ENCODE measurements around the gene PCP4L1. TPM values are rescaled to one million over a fixed set of nuclear protein-coding genes. Genes with fewer than 3 reads are reported as not detected.

PCP4L1 gene
- polyA plus RNA-seq, 6 donors from 2014 or later, result not detected

GRCh38 chr1:161298116-161298515 lies 39.6 kb downstream of the PCP4L1 start:
- ATAC-seq (ENCODE audit: low read depth in 2 of 2) (peak in 1 of 2 donors; percentile 50), DNase-seq (no peak)
- Mint-ChIP-seq H3K27me3 (no peaks in the 10 kb centered on the region), H3K4me1 (peaks cover 9 to 19% (median 16%) of the 10 kb centered on the region in 3 donors), H3K4me3 (peak overlapping the region in 1 of 8 donors; percentile 8), H3K27ac (no peak overlapping the region), H3K9me3 (no peaks in the 10 kb centered on the region), H3K36me3 (no peaks in the 10 kb centered on the region)

DNA sequence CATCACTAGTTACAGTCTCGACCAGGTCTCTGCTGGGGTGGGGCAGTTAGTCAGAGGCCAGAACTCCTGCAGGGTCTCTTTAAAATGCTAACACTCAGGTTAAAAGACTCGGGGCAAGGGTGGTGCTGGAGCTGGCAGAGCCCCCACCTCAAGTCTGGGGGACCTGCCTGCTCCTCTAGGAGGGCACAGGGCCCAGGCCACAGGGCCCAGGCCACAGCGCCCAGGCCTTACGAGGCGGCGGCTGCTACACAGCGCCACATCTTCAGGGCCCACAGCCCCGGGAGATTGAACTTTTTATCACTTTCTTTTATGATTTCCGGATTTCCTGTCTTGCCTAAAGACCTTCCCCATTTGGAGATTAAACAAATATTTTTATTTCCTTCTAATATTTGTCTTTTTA lies 40.8 kb downstream of the PCP4L1 start:
- no peaks in the 10 kb centered on the region for H3K9me3 Mint-ChIP-seq
- no peak for DNase-seq
- H3K27ac Mint-ChIP-seq, result no peak overlapping the region
- no peaks in the 10 kb centered on the region for H3K36me3 Mint-ChIP-seq
- H3K4me3 Mint-ChIP-seq, result no peak overlapping the region
- H3K27me3 Mint-ChIP-seq, result no peaks in the 10 kb centered on the region
- H3K4me1 Mint-ChIP-seq, result peaks cover 10 to 27% (median 24%) of the 10 kb centered on the region in 3 donors
- no peak for ATAC-seq (ENCODE audit: low read depth in 2 of 2)

DNA sequence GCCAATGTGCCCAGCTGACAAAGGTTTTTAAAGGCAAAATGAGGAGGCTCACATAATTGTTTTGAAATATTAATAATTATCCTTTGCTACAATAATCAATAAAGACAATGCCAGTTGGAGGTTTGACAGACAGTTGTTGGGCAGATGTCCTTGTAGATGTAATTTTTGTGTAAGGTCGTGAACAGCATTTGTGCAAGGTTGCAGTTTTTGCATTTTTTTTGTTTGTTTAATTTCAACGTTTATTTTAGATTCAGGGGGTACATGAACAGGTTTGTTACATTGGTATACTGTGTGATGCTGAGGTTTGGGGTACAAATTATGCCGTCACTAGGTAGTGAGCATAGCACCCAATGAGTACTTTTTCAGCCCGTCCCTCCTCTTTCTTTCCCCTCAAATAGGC lies 41.9 kb downstream of the PCP4L1 start:
- H3K4me1 Mint-ChIP-seq, result peaks cover 20 to 37% (median 34%) of the 10 kb centered on the region in 3 donors
- ATAC-seq (ENCODE audit: low read depth in 2 of 2) (no peak), DNase-seq (no peak)
- H3K27me3 Mint-ChIP-seq, result no peaks in the 10 kb centered on the region
- H3K9me3 Mint-ChIP-seq, result no peaks in the 10 kb centered on the region
- no peak overlapping the region for H3K4me3 Mint-ChIP-seq
- H3K27ac Mint-ChIP-seq, result no peak overlapping the region
- H3K36me3 Mint-ChIP-seq, result no peaks in the 10 kb centered on the region

- Mint-ChIP-seq H3K27ac (peak overlapping the region in 5 of 6 donors; percentile 89 to 98 (median 95)), H3K4me1 (peaks cover 23 to 38% (median 36%) of the 10 kb centered on the region in 3 donors), H3K36me3 (no peaks in the 10 kb centered on the region), H3K27me3 (no peaks in the 10 kb centered on the region), H3K9me3 (no peaks in the 10 kb centered on the region), H3K4me3 (peak overlapping the region; percentile 94 to 100 (median 98))
- no peak for DNase-seq
- no peak for ATAC-seq (ENCODE audit: low read depth in 2 of 2)
These were observed 46.7 kb downstream of the PCP4L1 start for GRCh38 chr1:161304927-161305866.

GRCh38 chr1:161305867-161306519 lies 47.4 kb downstream of the PCP4L1 start:
- peak overlapping the region; percentile 89 to 98 (median 95) for H3K27ac Mint-ChIP-seq
- ATAC-seq (ENCODE audit: low read depth in 2 of 2), result peak; percentile 88 to 92
- H3K4me1 Mint-ChIP-seq, result peaks cover 23 to 38% (median 36%) of the 10 kb centered on the region in 3 donors
- peak overlapping the region; percentile 94 to 100 (median 98) for H3K4me3 Mint-ChIP-seq
- no peaks in the 10 kb centered on the region for H3K36me3 Mint-ChIP-seq
- no peaks in the 10 kb centered on the region for H3K9me3 Mint-ChIP-seq
- no peaks in the 10 kb centered on the region for H3K27me3 Mint-ChIP-seq
- DNase-seq, result peak; percentile 89

DNA sequence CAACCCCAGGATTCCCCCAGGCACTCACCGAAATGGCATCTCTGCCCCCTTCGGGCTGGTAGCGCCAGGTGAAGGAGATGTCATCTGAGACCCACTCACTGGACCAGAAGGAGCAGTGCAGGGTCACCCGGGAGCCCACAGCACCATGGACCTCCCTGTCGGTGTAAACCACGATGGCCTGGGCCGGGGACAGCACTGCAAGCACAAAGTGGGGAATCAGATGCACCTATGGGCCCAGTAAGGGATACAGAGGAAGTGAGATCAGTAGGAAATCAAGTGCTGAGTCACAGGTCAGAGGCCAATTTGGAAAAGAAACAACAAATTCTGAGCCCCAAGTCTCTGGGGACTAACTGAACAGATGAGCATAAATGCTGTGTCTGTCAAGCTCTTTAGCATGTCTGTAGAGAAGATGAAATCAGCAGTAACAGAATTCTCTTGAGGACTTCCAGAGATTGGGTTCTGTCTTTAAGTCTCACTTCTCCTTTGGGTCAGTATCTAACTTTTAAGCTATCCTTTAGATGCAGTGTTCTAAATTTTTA lies 48.8 kb downstream of the PCP4L1 start:
- Mint-ChIP-seq H3K4me3 (peak overlapping the region in 5 of 8 donors; percentile 1 to 99 (median 70)), H3K4me1 (peaks cover 23 to 38% (median 36%) of the 10 kb centered on the region in 3 donors), H3K9me3 (no peaks in the 10 kb centered on the region), H3K27ac (peak overlapping the region in 5 of 6 donors; percentile 17 to 95 (median 88)), H3K27me3 (no peaks in the 10 kb centered on the region), H3K36me3 (no peaks in the 10 kb centered on the region)
- peak; percentile 57 for DNase-seq
- peak; percentile 37 to 47 for ATAC-seq (ENCODE audit: low read depth in 2 of 2)

- Mint-ChIP-seq H3K4me1 (peaks cover 23 to 38% (median 38%) of the 10 kb centered on the region in 3 donors), H3K27me3 (no peaks in the 10 kb centered on the region), H3K36me3 (no peaks in the 10 kb centered on the region), H3K4me3 (peak overlapping the region in 1 of 8 donors; percentile 96), H3K9me3 (no peaks in the 10 kb centered on the region), H3K27ac (peak overlapping the region in 2 of 6 donors; percentile 62 to 89)
- ATAC-seq (ENCODE audit: low read depth in 2 of 2) (no peak), DNase-seq (no peak)
These were observed 49.5 kb downstream of the PCP4L1 start for GRCh38 chr1:161307892-161308638.

DNA sequence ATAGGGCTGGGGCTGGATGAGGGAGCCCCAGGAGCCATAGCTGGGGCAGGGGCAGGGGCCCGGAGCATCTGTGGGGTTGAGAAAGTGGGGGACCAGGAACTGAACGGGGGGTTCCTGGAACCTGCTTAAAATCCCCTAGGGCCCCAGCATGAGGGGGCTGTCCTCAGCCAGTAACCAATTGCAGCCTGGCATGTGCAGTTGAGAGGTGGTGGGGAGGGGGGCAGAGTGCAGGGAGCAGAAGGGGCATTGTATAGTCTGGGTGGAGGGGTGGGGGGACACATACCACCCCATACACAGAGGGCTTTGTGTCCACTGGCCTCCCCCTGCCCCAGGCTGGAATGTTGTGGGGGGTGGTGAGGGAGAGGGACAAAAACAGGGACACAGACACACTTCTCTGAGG lies 51.3 kb downstream of the PCP4L1 start, which contains the start of gene MPZ:
MPZ (minus strand) TSS at position 101 of the 400 bp plus-strand sequence; CDS start at position 38, 63 bp downstream.
- DNase-seq, result no peak
- no peaks in the 10 kb centered on the region for H3K36me3 Mint-ChIP-seq
- H3K9me3 Mint-ChIP-seq, result no peaks in the 10 kb centered on the region
- ATAC-seq (ENCODE audit: low read depth in 2 of 2), result no peak
- no peak within 1 kb of the TSS for H3K27ac Mint-ChIP-seq
- peak within 1 kb of the TSS in 1 of 8 donors; percentile 50 for H3K4me3 Mint-ChIP-seq
- H3K4me1 Mint-ChIP-seq, result peaks cover 17 to 42% (median 38%) of the 10 kb centered on the region in 3 donors
- no peaks in the 10 kb centered on the region for H3K27me3 Mint-ChIP-seq

DNA sequence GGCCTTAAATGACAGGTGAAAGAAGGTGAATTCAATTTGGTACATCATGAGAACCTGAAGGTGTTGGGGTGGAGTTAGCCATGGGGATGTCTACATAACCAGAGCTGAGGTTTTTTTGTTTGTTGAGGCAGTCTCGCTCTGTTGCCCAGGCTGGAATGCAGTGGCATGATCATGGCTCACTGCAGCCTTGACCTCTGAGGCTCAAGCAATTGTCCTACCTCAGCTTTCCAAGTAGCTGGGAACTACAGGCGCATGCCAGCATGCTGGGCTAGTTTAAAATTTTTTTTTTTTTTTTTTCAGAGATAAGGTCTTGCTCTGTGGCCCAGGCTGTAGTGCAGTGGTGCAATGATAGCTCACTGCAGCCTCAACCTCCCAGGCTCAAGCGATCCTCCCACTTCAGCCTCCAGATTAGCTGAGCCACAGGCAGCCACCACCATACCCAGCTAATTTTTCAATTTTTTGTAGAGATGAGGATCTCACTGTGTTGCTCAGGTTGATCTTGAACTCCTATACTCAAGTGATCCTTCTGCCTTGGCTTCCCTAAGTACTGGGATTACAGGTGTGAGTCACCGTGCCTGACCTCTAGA lies 53.1 kb downstream of the PCP4L1 start:
- H3K4me3 Mint-ChIP-seq, result peak overlapping the region in 1 of 8 donors; percentile 63
- H3K36me3 Mint-ChIP-seq, result no peaks in the 10 kb centered on the region
- H3K27ac Mint-ChIP-seq, result no peak overlapping the region

GRCh38 chr1:161313554-161314200 lies 55.1 kb downstream of the PCP4L1 start:
- peak; percentile 6 to 13 for ATAC-seq (ENCODE audit: low read depth in 2 of 2)
- H3K9me3 Mint-ChIP-seq, result no peaks in the 10 kb centered on the region
- H3K4me1 Mint-ChIP-seq, result peaks cover 4 to 30% (median 22%) of the 10 kb centered on the region in 3 donors
- H3K4me3 Mint-ChIP-seq, result peak overlapping the region; percentile 92 to 99 (median 98)
- no peaks in the 10 kb centered on the region for H3K36me3 Mint-ChIP-seq
- no peaks in the 10 kb centered on the region for H3K27me3 Mint-ChIP-seq
- H3K27ac Mint-ChIP-seq, result peak overlapping the region; percentile 99 to 100 (median 99)
- no peak for DNase-seq

More for the DNA sequence above, 53.1 kb downstream of the PCP4L1 start:
- no peaks in the 10 kb centered on the region for H3K27me3 Mint-ChIP-seq
- no peak for ATAC-seq (ENCODE audit: low read depth in 2 of 2)
- peaks cover 5 to 35% (median 30%) of the 10 kb centered on the region in 3 donors for H3K4me1 Mint-ChIP-seq
- H3K9me3 Mint-ChIP-seq, result no peaks in the 10 kb centered on the region
- no peak for DNase-seq

DNA sequence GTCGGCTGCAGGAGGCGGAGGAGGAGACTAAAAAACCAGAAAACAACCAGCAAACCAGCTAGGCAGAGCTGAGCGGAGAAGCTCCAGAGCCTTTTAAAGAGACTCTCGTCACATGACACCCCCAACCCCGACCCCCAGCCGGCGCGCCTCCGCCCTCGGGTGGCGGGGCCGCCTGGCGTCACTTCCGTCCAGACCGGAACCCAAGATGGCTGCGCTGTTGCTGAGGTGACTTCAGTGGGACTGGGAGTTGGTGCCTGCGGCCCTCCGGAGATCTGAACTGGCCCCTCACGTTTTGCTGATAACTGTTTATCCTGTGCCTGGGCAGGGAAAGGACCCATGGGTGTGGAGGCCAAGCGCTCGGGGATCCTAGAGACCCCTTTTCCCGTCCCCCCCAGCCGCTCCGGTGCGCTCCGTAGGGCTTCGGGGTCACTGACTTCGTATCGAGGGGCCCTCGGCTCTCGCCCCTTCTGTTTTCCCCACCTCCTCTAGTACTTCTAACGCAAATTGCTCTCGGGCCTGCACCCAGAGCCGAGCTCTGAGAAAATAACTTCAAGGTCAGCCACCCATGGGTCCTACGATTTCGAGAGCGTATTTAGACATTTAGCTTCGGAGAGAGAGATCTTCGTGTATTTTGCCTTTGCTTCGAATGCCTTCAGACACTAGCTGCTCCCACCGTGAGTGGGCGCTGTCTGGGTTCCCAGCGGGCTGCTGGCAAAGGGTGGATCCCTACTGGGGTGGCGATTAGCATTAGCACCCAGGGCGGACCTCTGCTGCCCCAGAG lies 55.8 kb downstream of the PCP4L1 start, which contains the start of gene SDHC:
SDHC (plus strand) TSS at position 181 of the 781 bp plus-strand sequence; CDS start at position 206, 25 bp downstream.
- H3K36me3 Mint-ChIP-seq, result no peaks in the 10 kb centered on the region
- no peaks in the 10 kb centered on the region for H3K9me3 Mint-ChIP-seq
- H3K4me1 Mint-ChIP-seq, result peaks cover 4 to 30% (median 22%) of the 10 kb centered on the region in 3 donors
- H3K27me3 Mint-ChIP-seq, result no peaks in the 10 kb centered on the region
- peak within 1 kb of the TSS; percentile 92 to 99 (median 98) for H3K4me3 Mint-ChIP-seq
- ATAC-seq (ENCODE audit: low read depth in 2 of 2) (peak; percentile 97 to 99), DNase-seq (peak; percentile 92)
- peak within 1 kb of the TSS; percentile 99 to 100 (median 99) for H3K27ac Mint-ChIP-seq

All from naive B cell (primary cell).